Caco-2 (cell line): ENCODE measurements around the gene HES6. TPM values are rescaled to one million over a fixed set of nuclear protein-coding genes. Genes with fewer than 3 reads are reported as not detected.
A peak's percentile ranks its signal among the peaks of the same experiment; 100 is the strongest.

Source experiments
- BruUV-seq: library from RNA; stranded (reverse); fragments of 400-500 nt; replicated peaks from 2 replicates; lab custom pipeline; 2021; lab: Mats Ljungman, UMichigan
- CTCF ChIA-PET: fragments of 300-600 bp; sonication (Branson Sonifier 250); formaldehyde crosslinking; loops from one replicate; lab custom pipeline; 2022; ENCODE audit warnings: antibody characterized with exemption; lab: Charles Lee
- POLR2A ChIA-PET: fragments of 300-600 bp; sonication (Branson Sonifier 250); formaldehyde crosslinking; loops from one replicate; lab custom pipeline; 2022; ENCODE audit warnings: antibody characterized with exemption; lab: Charles Lee
- DNase-seq, 2 experiments: peaks; one replicate each; pipeline versions ENCODE4 v3.0.0 to v3.0.0-alpha.2; 2020 to 2022
- H3K27me3 ChIP-seq: replicated peaks from 2 replicates; pipeline ENCODE4 v1.6.0; 2011; ENCODE audit warnings: low read length; ENCODE audit not compliant: control insufficient read depth, insufficient read depth
- H3K36me3 ChIP-seq: 2 replicates; pipeline ENCODE4 v1.5.1; 2011; ENCODE audit warnings: low read length; ENCODE audit not compliant: control insufficient read depth, insufficient read depth
- H3K4me1 ChIP-seq: fragments of 250-450 bp; sonication (Bioruptor Pico); 2 replicates; pipeline ENCODE4 v1.5.1; 2020; ENCODE audit warnings: mild to moderate bottlenecking
- H3K4me3 ChIP-seq: 2 replicates; pipeline ENCODE4 v1.5.1; 2011; ENCODE audit warnings: low read depth, mild to moderate bottlenecking, control low read depth, low read length
- H3K9me3 ChIP-seq: fragments of 250-450 bp; sonication (Bioruptor Pico); 2 replicates; pipeline ENCODE4 v1.5.1; 2020; ENCODE audit warnings: mild to moderate bottlenecking, moderate library complexity
- H3K27ac Mint-ChIP-seq: one replicate; pipeline ENCODE4 v1.8.0; 2022; ENCODE audit warnings: mixed read lengths; ENCODE audit not compliant: unreplicated experiment
- H3K27me3 Mint-ChIP-seq: one replicate; pipeline ENCODE4 v1.8.0; 2022; ENCODE audit warnings: mixed read lengths; ENCODE audit not compliant: insufficient read depth, unreplicated experiment
- H3K36me3 Mint-ChIP-seq: one replicate; pipeline ENCODE4 v1.8.0; 2022; ENCODE audit warnings: mild to moderate bottlenecking, mixed read lengths; ENCODE audit not compliant: insufficient read depth, unreplicated experiment
- H3K4me1 Mint-ChIP-seq: one replicate; pipeline ENCODE4 v1.8.0; 2022; ENCODE audit warnings: low read depth, mixed read lengths; ENCODE audit not compliant: unreplicated experiment
- H3K4me3 Mint-ChIP-seq: one replicate; pipeline ENCODE4 v1.8.0; 2022; ENCODE audit warnings: mild to moderate bottlenecking, moderate library complexity, mixed read lengths; ENCODE audit not compliant: unreplicated experiment
- H3K9me3 Mint-ChIP-seq: one replicate; pipeline ENCODE4 v1.8.0; 2022; ENCODE audit warnings: mixed read lengths; ENCODE audit not compliant: unreplicated experiment
- CTCF ChIP-seq, 2 experiments: fragments of 200-600 bp in 1 of 2; IDR thresholded peaks; 1 replicate in 1 of 2; 2 replicates in 1 of 2; pipeline versions ENCODE4 v1.5.1 to v1.8.0; 2011 to 2022; ENCODE audit warnings: antibody characterized with exemption in 1 of 2, control low read depth in 1 of 2, inconsistent platforms in 1 of 2, low read depth in 1 of 2, low read length in 1 of 2, mild to moderate bottlenecking in 1 of 2, moderate library complexity in 1 of 2; ENCODE audit not compliant: insufficient read depth in 1 of 2, severe bottlenecking in 1 of 2, unreplicated experiment in 1 of 2
- intact Hi-C: fragments of 100-400 bp; cut with micrococcal nuclease; formaldehyde crosslinking; loops from one replicate; pipeline ENCODE4 v1.10.0; 2022; ENCODE audit not compliant: unreplicated experiment
- total RNA-seq: library from RNA; stranded (reverse); gene quantifications from 2 replicates; pipeline ENCODE4 v1.2.3, GENCODE V29; 2022

Gene HES6
- total RNA-seq, 1 experiment from 2014 or later: 22.1 TPM

GRCh38 chr2:238286987-238287736 lies 47.3 kb upstream of the HES6 start:
- Mint-ChIP-seq H3K27ac (peak overlapping the region; percentile 91), H3K9me3 (no peaks in the 10 kb centered on the region), H3K27me3 (no peaks in the 10 kb centered on the region), H3K4me1 (peaks cover 10% of the 10 kb centered on the region), H3K36me3 (peaks cover 22% of the 10 kb centered on the region), H3K4me3 (peak overlapping the region; percentile 85)
- intact Hi-C loops: no loop called here
- no peak for TF ChIP-seq CTCF (IDR thresholded peaks at IDR 0.05; ENCODE audit: insufficient read depth in 1 of 2, low read depth in 1 of 2, low read length in 1 of 2, severe bottlenecking in 1 of 2, unreplicated experiment in 1 of 2)
- Histone ChIP-seq H3K27me3 (no peaks in the 10 kb centered on the region), H3K36me3 (no peaks in the 10 kb centered on the region), H3K4me3 (peak overlapping the region; percentile 92), H3K9me3 (no peaks in the 10 kb centered on the region), H3K4me1 (peaks cover 31% of the 10 kb centered on the region)
- no peak for DNase-seq
- CTCF ChIA-PET: interaction anchor here (1.8 kb wide), 1 partner anchor 24 kb away, joined by 8 read pairs; no protein-coding TSS in a partner anchor
- BruUV-seq: no TSS peak
- POLR2A ChIA-PET: interaction anchor here (0.6 kb wide), 1 partner anchor 47 kb away, joined by 3 read pairs; no protein-coding TSS in a partner anchor

GRCh38 chr2:238286551-238286950 lies 46.7 kb upstream of the HES6 start:
- no peak for DNase-seq
- peak overlapping the region; percentile 85 for H3K4me3 Mint-ChIP-seq
- ChIA-PET POLR2A (interaction anchor here (0.8 to 1.6 kb wide), 2 partner anchors 12 to 15 kb away, joined by 3 to 6 read pairs; no protein-coding TSS in a partner anchor), CTCF (interaction anchor here (0.6 to 2.2 kb wide), 3 partner anchors 23 to 139 kb away, joined by 3 to 8 read pairs (median 7); no protein-coding TSS in a partner anchor)
- no peaks in the 10 kb centered on the region for H3K9me3 Mint-ChIP-seq
- H3K4me1 Mint-ChIP-seq: peaks cover 10% of the 10 kb centered on the region
- H3K9me3 ChIP-seq: no peaks in the 10 kb centered on the region
- H3K27me3 Mint-ChIP-seq: no peaks in the 10 kb centered on the region
- TSS peak; percentile 39 for BruUV-seq
- peak overlapping the region; percentile 91 for H3K27ac Mint-ChIP-seq
- peaks cover 31% of the 10 kb centered on the region for H3K4me1 ChIP-seq
- no peak for TF ChIP-seq CTCF (IDR thresholded peaks at IDR 0.05; ENCODE audit: insufficient read depth in 1 of 2, low read depth in 1 of 2, low read length in 1 of 2, severe bottlenecking in 1 of 2, unreplicated experiment in 1 of 2)
- H3K36me3 ChIP-seq: no peaks in the 10 kb centered on the region
- H3K36me3 Mint-ChIP-seq: peaks cover 24% of the 10 kb centered on the region
- intact Hi-C loops: no loop called here
- H3K27me3 ChIP-seq: no peaks in the 10 kb centered on the region
- no peak overlapping the region for H3K4me3 ChIP-seq

- POLR2A ChIA-PET: interaction anchor here (0.6 to 1.6 kb wide), 4 partner anchors 12 to 811 kb away, joined by 3 to 6 read pairs (median 4); no protein-coding TSS in a partner anchor
- BruUV-seq: no TSS peak
- Mint-ChIP-seq H3K9me3 (no peaks in the 10 kb centered on the region), H3K4me3 (peak overlapping the region; percentile 47), H3K27me3 (no peaks in the 10 kb centered on the region), H3K36me3 (peaks cover 24% of the 10 kb centered on the region), H3K4me1 (peaks cover 10% of the 10 kb centered on the region), H3K27ac (peak overlapping the region; percentile 91)
- H3K36me3 ChIP-seq: no peaks in the 10 kb centered on the region
- no peak for TF ChIP-seq CTCF (IDR thresholded peaks at IDR 0.05; ENCODE audit: insufficient read depth in 1 of 2, low read depth in 1 of 2, low read length in 1 of 2, severe bottlenecking in 1 of 2, unreplicated experiment in 1 of 2)
- intact Hi-C loops: no loop called here
- no peaks in the 10 kb centered on the region for H3K9me3 ChIP-seq
- H3K4me1 ChIP-seq: peaks cover 31% of the 10 kb centered on the region
- DNase-seq: no peak
- no peaks in the 10 kb centered on the region for H3K27me3 ChIP-seq
- no peak overlapping the region for H3K4me3 ChIP-seq
- CTCF ChIA-PET: interaction anchor here (0.6 to 2.2 kb wide), 2 partner anchors 23 to 138 kb away, joined by 3 to 7 read pairs; no protein-coding TSS in a partner anchor
Measured at GRCh38 chr2:238286095-238286494, 46.3 kb upstream of the HES6 start.
